Measurements from ENCODE around the gene NOP14.
"Not testable (repeated sequence)": the region's sequence is repeated elsewhere in the genome, so short reads cannot be mapped to it uniquely, and the experiment has no call there.

The NOP14 gene

DNA sequence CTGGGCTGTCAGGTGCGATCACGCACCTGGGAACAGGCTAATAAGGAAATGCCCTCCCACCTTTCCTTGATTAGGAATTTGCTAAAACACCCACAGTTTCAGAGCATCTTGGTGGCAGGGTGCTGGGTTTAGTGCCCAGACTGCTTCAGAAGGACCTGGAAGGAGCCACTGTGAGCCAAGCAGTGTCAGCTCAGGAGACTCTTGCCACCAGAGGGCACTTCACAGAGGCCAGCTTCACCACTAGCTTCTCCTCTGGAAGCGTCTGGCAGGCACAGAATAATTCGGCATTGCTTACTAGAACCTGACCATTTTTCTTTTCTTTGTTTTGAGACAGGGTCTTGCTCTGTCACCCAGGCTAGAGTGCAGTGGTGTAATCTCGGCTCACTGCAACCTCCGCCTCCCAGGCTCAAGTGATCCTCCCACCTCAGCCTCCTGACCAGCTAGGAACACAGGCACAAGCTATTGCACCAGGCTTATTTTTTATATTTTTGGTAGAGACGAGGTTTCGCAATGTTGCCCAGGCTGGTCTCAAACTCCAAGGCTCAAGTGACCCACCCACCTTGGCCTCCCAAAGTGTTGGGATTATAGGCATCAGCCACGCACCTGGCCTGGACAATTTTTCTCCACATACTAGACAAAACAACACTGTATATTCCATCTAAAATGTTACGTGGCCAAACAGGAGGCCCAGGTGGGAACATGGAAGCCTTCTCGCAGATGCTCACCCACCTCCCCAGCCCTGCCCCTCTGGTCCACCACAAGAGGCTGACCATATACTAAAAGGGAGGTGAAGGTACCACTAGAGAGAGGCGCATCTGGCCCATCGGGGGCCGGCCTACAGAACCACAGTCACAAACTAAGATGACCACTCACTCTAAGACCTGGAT lies 14.1 kb downstream of the NOP14 start:
- no peak for TF ChIP-seq ZFX (IDR thresholded peaks at IDR 0.05; ENCODE audit: borderline replicate concordance)
- TF ChIP-seq, protein P1, sequence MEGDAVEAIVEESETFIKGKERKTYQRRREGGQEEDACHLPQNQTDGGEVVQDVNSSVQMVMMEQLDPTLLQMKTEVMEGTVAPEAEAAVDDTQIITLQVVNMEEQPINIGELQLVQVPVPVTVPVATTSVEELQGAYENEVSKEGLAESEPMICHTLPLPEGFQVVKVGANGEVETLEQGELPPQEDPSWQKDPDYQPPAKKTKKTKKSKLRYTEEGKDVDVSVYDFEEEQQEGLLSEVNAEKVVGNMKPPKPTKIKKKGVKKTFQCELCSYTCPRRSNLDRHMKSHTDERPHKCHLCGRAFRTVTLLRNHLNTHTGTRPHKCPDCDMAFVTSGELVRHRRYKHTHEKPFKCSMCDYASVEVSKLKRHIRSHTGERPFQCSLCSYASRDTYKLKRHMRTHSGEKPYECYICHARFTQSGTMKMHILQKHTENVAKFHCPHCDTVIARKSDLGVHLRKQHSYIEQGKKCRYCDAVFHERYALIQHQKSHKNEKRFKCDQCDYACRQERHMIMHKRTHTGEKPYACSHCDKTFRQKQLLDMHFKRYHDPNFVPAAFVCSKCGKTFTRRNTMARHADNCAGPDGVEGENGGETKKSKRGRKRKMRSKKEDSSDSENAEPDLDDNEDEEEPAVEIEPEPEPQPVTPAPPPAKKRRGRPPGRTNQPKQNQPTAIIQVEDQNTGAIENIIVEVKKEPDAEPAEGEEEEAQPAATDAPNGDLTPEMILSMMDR (IDR thresholded peaks at IDR 0.05) = peak; percentile 61
- H3K27ac ChIP-seq = no peak overlapping the region

DNA sequence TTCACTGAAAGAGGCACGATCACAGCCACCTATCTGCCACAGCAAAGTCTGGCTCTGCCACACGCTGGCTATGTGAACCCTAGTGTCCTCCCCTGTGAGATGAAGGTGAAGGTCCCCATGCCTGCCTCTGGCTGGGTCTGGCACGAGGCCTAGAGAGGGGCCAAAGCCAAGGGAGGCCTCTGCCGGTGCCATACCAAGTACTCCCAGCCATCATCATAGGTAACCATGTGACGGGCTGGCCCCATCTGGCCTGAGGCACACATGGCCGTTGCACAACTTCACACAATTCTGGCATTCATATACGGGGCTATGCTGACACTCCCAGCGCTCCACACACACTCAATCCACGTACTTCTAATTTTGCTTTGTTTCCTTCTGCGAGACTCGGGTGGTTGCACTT lies 15.3 kb downstream of the NOP14 start:
- TF ChIP-seq, protein P1 (IDR thresholded peaks at IDR 0.05) = no peak
- no peak overlapping the region for H3K27ac ChIP-seq

DNA sequence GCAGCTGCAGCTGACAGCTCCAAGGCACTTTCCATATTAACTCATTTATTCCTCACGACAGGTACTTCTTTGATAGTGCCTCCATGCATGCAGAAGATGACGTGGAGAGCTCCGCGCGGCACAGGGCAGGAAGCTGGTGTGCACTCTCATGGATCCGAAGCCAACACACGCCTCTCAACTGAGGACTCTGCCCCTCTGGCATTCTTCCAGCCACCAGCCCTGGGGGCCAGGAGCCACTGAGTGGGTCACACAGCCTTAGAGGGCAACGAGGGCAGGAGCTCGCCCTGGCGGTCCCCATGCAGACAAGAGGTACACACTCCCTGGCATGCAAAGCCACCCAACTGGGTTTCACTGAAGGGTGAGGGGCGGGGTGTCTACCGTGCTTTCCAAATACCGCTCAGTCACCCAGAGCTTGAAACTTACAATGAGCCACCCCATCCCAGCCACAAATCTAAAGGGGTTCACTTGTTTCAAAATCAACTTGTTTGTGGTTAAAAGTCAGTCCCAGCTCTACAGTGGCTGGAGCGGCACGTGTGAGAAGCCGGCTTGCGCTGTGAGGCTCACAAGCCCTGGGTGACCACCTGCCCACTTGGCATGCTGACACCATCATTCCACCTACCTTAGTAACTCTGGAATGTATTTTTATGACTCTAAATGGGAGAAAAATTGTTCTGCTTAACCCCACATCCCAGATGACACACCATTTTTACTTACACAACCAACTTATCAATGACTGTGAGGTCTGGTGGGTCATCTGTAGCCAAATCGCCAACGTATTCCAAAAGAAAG lies 16.2 kb downstream of the NOP14 start:
- TF ChIP-seq ZFX (IDR thresholded peaks at IDR 0.05; ENCODE audit: borderline replicate concordance) = no peak
- TF ChIP-seq, protein P1 (IDR thresholded peaks at IDR 0.05) = no peak
- H3K27ac ChIP-seq = no peak overlapping the region

DNA sequence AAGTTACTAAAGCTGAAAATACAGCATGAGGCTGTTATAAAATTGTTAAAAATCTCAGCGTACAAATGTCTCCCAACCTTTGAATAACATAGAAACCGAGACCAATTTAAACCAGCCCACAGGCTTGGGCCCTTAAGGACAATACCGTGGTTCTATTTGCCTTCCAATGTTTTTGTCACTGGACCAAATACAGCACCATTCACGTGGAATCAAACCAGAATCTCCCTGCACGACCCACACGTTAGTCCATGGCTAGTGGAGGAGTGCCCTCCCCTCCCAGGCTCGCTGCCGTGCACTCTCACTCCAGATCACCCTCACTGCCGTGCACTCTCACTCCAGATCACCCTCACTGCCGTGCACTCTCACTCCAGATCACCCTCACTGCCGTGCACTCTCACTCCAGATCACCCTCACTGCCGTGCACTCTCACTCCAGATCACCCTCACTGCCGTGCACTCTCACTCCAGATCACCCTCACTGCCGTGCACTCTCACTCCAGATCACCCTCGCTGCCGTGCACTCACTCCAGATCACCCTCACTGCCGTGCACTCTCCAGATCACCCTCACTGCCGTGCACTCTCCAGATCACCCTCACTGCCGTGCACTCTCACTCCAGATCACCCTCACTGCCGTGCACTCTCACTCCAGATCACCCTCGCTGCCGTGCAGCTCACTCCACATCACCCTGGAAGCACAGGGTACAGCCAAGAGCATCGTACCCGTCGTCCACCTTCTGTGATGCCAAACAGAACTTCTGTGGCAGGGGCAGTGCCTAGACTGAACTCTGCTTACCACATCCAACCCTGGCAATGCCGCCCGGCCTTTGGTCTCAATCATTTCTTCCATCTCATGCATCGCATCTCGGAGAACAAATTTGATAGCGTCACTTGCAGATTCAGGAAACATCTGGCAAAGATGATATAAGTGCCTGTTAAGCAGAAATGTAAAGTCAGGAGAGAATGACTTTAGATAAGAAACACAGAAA lies 17.3 kb downstream of the NOP14 start:
- H3K27ac ChIP-seq = not testable (repeated sequence)

DNA sequence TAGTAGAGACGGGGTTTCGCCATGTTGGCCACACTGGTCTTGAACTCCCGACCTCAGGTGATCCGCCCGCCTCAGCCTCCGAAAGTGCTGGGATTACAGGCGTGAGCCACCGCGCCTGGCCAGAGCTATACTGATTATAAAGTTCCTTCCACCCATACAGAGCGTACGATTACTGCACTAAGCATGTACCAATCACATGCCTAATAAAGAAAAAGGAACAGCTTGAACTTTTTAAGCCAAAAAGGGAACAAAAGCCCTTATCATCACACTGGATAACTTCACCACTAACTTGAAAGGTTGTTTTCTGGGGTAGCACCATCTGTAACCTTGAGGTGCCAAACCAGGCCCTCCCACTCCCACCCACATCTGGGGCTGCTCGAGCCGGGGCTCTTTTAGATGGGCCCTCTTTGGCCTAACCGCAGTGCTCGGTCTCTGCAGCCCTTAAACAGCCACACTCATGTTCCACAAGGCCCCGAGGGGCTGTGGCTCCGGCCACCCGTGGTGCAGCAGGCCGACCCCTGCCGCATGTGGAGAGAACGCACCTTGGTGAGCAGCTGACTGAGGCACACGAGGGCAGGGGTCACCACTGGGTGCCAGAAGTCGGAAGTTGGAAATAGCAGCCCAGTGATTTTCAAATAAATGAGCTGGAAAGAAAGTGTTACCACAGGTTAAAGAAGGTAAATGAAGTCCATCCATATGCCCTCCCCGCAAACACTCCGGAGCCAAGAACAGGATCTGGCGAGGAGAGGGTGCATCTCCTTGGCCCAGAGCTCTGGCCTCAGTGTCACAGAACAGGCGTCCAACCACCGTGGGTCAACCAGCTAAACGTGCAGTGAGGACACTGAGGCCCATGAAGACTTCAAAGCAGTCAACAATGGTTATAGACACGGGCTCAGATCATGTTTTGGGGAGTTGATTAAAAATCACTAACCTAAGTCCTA lies 18.4 kb downstream of the NOP14 start:
- no peak overlapping the region for H3K27ac ChIP-seq
- no peak for TF ChIP-seq ZFX (IDR thresholded peaks at IDR 0.05; ENCODE audit: borderline replicate concordance)
- TF ChIP-seq, protein P1 (IDR thresholded peaks at IDR 0.05) = no peak

DNA sequence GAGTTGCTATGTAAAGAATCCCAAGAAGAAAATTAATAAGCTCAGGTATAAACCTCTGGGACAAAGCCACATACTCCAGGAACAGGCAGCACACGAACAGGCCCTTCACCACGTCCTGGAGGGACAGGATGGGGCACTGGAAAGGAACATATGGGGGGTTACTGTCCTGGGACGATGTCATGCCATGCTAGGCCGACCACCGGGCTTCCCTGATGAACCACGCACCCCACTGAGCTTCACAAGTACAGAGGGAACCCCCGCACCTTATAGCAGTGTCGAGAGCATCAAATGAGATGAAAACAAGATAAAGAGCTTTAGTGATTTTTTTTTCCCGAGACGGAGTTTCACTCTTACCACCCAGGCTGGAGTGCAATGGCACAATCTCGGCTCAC lies 19.1 kb downstream of the NOP14 start:
- no peak overlapping the region for H3K27ac ChIP-seq
- no peak for TF ChIP-seq ZFX (IDR thresholded peaks at IDR 0.05; ENCODE audit: borderline replicate concordance)
- TF ChIP-seq, protein P1 (IDR thresholded peaks at IDR 0.05) = no peak

Data from 22Rv1 (cell line).